Large intestine (tissue), 3 donors: ENCODE data around the gene DAP3. TPM values are rescaled to one million over a fixed set of nuclear protein-coding genes. Genes with fewer than 3 reads are reported as not detected.
"Not testable (repeated sequence)": the region's sequence is repeated elsewhere in the genome, so short reads cannot be mapped to it uniquely, and the experiment has no call there.

ENCODE experiments used
- DNase-seq, 2 donors: peaks; one replicate each; pipeline versions ENCODE4 v3.0.0 to v3.0.0-alpha.2; 2013
- H3K27ac ChIP-seq: one replicate; pipeline ENCODE4 v1.5.1; 2013; ENCODE audit warnings: low read length
- H3K27me3 ChIP-seq: 2 replicates; pipeline ENCODE4 v1.6.1; 2013; ENCODE audit warnings: low read length; ENCODE audit not compliant: control insufficient read depth, insufficient read depth
- H3K36me3 ChIP-seq: 2 replicates; pipeline ENCODE4 v1.6.1; 2013; ENCODE audit warnings: low read length; ENCODE audit not compliant: control insufficient read depth, insufficient read depth
- H3K4me1 ChIP-seq: one replicate; pipeline ENCODE4 v1.6.1; 2013; ENCODE audit warnings: low read length; ENCODE audit not compliant: control insufficient read depth, insufficient read depth
- H3K4me3 ChIP-seq: one replicate; pipeline ENCODE4 v1.5.1; 2013; ENCODE audit warnings: low read length
- H3K9me3 ChIP-seq: one replicate; pipeline ENCODE4 v1.6.1; 2013; ENCODE audit warnings: mild to moderate bottlenecking, low read depth, low read length, moderate library complexity; ENCODE audit not compliant: control insufficient read depth
- WGBS: methylation state at CpG from one replicate; pipeline ENCODE4 v1.1.5; 2013; ENCODE audit warnings: low lambda C conversion rate; ENCODE audit not compliant: insufficient coverage; 5-methylcytosine and 5-hydroxymethylcytosine counted together
- polyA plus RNA-seq: library from polyadenylated mRNA; unstranded; fragments of 120-200 nt; gene quantifications from one replicate; pipeline ENCODE4 v1.2.1, GENCODE V29; 2013

The DAP3 gene
- polyA plus RNA-seq, 1 donor: 96.3 TPM

DNA sequence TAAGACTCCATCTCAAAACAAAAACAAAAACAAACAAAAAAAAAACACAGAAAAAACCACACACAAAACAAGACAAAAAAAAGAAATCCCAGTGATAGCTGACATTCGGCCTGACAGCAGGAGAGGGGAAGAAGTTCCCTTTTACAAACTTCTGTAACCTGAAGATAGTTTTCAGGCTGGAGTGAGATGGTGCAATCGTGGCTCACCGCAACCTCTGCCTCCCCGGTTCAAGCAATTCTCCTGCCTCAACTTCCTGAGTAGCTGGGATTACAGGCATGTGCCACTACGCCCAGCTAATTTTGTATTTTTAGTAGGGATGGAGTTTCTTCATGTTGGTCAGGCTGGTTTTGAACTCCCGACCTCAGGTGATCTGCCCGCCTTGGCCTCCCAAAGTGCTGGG lies 75.1 kb downstream of the DAP3 start:
- not testable (repeated sequence) for H3K27ac ChIP-seq, H3K4me3 ChIP-seq, H3K9me3 ChIP-seq, DNase-seq, H3K27me3 ChIP-seq
- Histone ChIP-seq H3K36me3 (peaks cover 75% of the 10 kb centered on the region), H3K4me1 (peaks cover 11% of the 10 kb centered on the region)
- WGBS: no CpG with 5 or more reads among the region's 7 CpGs

GRCh38 chr1:155767399-155767989 lies 78.6 kb downstream of the DAP3 start:
- 100% methylated on average over 2 of the region's 5 CpGs for WGBS
- not testable (repeated sequence) for H3K4me1 ChIP-seq, DNase-seq, H3K27me3 ChIP-seq, H3K27ac ChIP-seq, H3K4me3 ChIP-seq, H3K9me3 ChIP-seq
- peaks cover 74% of the 10 kb centered on the region for H3K36me3 ChIP-seq

DNA sequence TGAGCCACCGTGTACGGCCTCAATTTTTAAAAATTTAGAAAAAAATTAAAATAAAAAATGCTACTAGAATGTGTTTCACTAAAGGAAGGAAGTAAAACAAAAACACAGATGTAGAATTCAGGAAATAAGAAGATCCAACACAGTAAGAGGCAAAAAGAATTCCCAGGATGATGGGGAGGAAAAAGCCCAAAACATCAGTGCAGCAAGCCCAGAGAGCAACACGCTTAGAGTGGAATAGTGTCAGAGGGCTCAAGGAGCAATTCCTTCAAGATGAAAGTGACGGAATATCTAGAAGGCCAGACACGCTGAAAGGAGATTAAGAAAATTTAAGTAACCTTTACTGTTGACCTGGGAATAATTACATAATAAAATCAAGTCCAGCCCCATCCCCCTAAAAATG lies 80.4 kb downstream of the DAP3 start:
- H3K36me3 ChIP-seq: peaks cover 71% of the 10 kb centered on the region
- WGBS: 94% methylated on average over 3 of the region's 5 CpGs
- no peak overlapping the region for H3K4me3 ChIP-seq
- H3K27ac ChIP-seq: no peak overlapping the region
- H3K27me3 ChIP-seq: no peaks in the 10 kb centered on the region
- H3K4me1 ChIP-seq: no peaks in the 10 kb centered on the region
- no peaks in the 10 kb centered on the region for H3K9me3 ChIP-seq
- no peak for DNase-seq

- Histone ChIP-seq H3K27me3 (no peaks in the 10 kb centered on the region), H3K27ac (no peak overlapping the region), H3K4me1 (no peaks in the 10 kb centered on the region), H3K9me3 (no peaks in the 10 kb centered on the region), H3K36me3 (peaks cover 66% of the 10 kb centered on the region), H3K4me3 (no peak overlapping the region)
- 78% methylated on average over 1 of the region's 2 CpGs for WGBS
- DNase-seq: no peak
These were observed 84.3 kb downstream of the DAP3 start for GRCh38 chr1:155773221-155773620.

GRCh38 chr1:155776414-155776813 lies 87.5 kb downstream of the DAP3 start:
- no CpG with 5 or more reads among the region's 4 CpGs for WGBS
- no peaks in the 10 kb centered on the region for H3K4me1 ChIP-seq
- no peak overlapping the region for H3K27ac ChIP-seq
- no peak for DNase-seq
- H3K9me3 ChIP-seq: no peaks in the 10 kb centered on the region
- no peak overlapping the region for H3K4me3 ChIP-seq
- peaks cover 47% of the 10 kb centered on the region for H3K36me3 ChIP-seq
- H3K27me3 ChIP-seq: no peaks in the 10 kb centered on the region

DNA sequence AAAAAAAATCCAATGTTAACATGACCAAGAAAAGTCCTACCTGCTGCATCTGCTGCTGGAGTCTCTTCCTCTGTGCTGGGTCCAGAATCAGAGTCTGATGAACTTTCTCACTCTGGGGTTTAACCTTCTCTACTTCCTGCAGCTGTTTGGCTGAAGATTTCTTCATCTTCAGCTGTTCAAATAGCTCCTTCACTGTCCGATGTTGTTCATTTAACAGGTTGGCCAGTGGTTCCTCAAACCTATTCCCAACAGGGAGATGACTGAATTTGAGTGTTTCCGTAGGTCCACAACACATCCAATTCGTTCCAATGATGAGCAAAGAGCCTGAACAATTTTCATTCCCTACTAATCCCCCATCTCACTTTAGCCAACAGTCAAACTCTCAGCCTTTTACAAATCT lies 88.7 kb downstream of the DAP3 start:
- Histone ChIP-seq H3K4me1 (no peaks in the 10 kb centered on the region), H3K4me3 (no peak overlapping the region), H3K36me3 (peaks cover 43% of the 10 kb centered on the region), H3K27me3 (no peaks in the 10 kb centered on the region), H3K9me3 (no peaks in the 10 kb centered on the region), H3K27ac (no peak overlapping the region)
- DNase-seq: no peak
- 80% methylated on average over 2 of the region's 3 CpGs for WGBS

Other genes starting within 250 kb of the DAP3 start
- gene ASH1L, start 126.3 kb upstream of the DAP3 start, polyA plus RNA-seq: 30.1 TPM
- 44.4 TPM for gene MSTO1, start 78.9 kb upstream of the DAP3 start, polyA plus RNA-seq
- gene YY1AP1, start 317 bp upstream of the DAP3 start, polyA plus RNA-seq: 57.1 TPM
- 51.0 TPM for gene GON4L, start 168.1 kb downstream of the DAP3 start, polyA plus RNA-seq
- 19.0 TPM for gene SYT11, start 170.5 kb downstream of the DAP3 start, polyA plus RNA-seq
- 57.1 TPM for gene RIT1, start 222.3 kb downstream of the DAP3 start, polyA plus RNA-seq
- gene KHDC4, start 245.3 kb downstream of the DAP3 start, polyA plus RNA-seq: 75.2 TPM